HG02571 (cell line): Measurements from ENCODE around the gene CDK7.

ENCODE experiments used
- ATAC-seq: cut with Tn5 transposase; IDR thresholded peaks from one replicate; pipeline ENCODE4 v1.9.1; 2021; ENCODE audit warnings: mild to moderate bottlenecking, moderate library complexity; ENCODE audit not compliant: unreplicated experiment

Gene CDK7

DNA sequence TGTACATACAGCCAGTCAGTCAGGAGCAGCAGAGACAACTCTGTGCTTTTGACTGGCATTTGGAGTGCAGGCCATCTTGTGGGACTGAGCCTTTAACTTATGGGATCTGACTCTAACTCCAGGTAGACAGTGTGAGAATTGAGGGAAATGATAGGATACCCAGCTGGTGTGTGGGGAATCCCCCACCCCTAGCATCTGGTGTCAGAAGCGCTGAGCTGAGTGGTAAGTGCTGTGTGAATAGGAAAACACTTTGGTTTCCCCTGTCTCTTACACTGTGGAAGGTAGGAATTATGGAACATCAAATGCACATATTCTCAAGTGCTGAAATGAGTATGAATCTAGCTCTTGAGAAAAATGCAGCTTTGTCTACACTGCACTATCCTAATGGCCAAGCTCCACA is 54.0 kb downstream of the CDK7 start:
- no peak for ATAC-seq

- no peak for ATAC-seq
These were observed 57.6 kb downstream of the CDK7 start for GRCh38 chr5:69292306-69292705.

DNA sequence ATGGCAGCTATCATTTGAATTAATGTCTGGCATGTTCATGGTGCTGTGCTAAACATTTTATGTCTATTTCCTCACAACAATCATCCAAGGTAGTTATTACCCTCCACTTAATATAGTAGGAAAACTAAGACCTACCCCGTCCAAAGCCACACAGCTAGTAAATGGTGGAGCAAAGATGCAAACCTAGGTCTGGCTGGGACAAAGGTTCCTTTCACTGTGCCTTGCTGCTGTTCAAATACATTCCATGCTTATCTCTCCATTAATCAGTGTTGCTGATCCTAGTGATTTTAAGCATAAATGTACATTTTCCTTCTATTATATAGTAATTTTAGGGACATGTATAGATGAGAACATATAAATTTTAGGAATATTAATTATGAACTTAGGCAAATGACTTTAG is 59.2 kb downstream of the CDK7 start:
- no peak for ATAC-seq

DNA sequence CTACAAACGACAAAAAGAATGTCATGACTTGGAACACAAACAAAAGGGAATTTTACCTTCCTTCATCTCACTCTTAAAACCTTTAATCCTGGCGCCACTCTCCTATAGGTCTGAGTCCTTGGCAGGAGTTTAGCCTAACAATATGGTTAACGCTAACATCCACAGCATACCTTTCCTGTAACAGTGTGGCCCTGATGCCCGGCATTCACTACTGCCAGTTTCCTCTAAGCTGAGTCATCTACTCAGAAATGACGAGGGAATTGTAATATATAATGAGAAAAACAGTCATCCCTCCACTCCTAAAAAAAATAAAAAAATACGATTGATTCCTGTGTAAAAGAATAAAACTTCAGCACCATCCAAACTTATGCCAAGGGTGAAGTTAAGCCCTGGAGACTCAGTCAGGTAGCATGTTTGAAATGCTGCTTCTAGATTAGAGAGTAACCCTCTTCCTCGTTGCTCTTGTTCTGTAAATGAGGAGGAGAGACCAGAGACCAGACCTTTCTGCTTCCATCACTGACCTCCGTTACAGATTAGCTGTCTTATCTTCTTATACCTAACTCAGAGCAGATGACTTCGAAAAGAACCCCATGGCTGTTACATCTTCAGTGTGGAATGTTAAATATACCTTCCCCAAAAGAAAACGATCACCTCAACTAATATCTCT is 60.5 kb downstream of the CDK7 start:
- no peak for ATAC-seq

DNA sequence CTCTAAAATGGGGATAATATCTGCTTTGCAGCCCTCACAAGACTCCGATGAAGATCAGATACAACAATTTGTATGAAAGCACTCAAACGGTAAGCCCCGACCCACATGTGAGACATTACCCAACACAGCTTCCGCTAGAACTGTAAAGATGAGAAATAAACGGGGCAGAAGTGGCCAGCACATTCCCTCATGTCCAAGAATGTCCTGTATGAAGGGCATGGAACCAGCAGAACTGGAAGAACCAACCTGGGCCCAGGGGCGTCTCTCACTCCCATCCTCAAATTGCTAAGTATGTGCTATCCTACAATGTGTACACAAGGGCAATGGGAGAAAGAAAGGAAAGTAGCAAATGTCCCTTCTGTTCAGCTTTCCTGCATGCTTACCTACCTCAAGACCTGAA is 64.9 kb downstream of the CDK7 start:
- ATAC-seq: no peak

DNA sequence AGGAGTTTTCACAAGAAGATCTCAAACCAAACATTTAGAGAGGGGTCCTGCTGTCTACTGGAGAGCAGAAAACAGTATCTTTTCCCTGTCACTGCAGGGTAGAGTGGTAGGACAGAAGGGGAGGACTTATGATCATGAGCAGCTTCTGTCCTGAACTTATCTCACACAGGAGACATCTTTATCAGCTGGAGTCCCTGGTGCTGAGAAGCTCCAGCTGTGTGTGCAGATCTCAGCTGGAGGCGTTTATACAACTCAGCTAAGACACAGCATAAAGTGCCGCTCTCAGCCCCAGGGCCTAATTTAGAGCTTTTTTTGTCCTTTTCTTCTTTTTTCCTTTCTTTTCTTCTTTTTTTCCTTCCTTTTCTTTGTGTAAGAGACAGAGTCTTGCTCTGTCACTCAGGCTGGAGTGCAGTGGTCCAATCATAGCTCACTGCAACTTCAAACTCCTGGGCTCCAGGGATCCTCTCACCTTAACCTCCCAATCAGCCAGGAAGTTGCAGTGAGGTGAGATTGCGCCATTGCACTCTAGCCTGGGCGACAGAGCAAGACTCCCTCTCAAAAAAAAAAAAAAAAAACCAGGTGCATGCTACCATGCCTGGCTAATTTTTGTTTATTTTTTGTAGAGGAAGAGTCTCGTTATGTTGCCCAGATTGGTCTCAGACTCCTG is 66.0 kb downstream of the CDK7 start:
- no peak for ATAC-seq

GRCh38 chr5:69305512-69305911 is 70.8 kb downstream of the CDK7 start:
- ATAC-seq: no peak

- no peak for ATAC-seq
These were observed 73.4 kb downstream of the CDK7 start for GRCh38 chr5:69308046-69308553.

DNA sequence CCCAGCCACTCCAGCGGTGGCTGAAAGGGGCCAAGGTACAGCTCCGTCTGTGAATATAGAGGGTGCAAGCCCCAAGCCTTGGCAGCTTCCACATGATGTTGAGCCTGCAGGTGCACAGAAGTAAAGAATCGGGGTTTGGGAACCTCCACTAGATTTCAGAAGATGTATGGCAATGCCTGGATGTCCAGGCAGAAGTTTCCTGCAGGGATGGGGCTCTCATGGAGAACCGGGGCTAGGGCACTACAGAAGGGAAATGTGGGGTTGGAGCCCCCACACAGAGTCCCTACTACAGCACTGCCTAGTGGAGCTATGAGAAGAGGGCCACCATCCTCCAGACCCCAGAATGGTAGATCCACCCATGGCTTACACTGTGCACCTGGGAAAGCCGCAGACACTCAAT is 74.7 kb downstream of the CDK7 start:
- ATAC-seq: no peak

GRCh38 chr5:69312459-69313160 is 77.9 kb downstream of the CDK7 start:
- no peak for ATAC-seq

DNA sequence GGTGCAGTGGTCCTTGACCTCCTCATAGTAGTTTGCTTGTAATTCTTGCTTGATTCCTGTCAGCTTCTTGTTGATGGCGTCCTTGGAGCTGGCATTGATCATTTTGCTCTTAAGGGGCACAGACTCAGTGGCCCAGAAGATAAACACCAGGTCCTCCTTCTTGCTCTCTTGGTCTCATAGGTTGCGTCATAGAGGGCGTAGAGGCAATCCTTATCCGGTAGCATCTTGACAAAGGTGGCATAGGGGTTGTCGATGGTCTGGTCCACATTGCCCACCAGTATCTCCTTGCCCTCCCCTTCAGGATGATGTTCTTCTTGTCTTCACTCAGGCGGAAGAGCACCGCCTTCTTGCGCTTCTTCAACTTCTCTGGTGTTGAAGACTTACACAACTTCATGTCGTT is 78.7 kb downstream of the CDK7 start:
- no peak for ATAC-seq

- ATAC-seq: no peak
These were observed 81.3 kb downstream of the CDK7 start for GRCh38 chr5:69315972-69316371.

DNA sequence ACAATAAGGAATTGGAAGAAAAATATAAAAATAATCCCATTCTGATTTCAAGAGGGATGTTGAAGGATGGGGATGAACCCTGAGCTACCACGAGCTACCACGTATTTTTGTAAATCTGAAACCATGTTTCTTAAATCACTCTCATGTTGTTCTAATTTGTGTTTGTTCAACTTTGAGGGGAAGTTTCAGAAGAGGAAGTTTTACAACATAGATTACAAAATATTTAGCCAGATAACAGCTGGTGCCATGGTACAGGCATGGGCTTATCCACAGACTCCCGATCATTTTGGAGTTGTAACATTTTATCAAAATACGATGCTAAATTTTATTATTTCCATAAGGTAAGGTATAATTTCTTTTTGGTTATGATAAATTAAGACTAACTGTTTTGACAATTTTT is 82.7 kb downstream of the CDK7 start:
- no peak for ATAC-seq

DNA sequence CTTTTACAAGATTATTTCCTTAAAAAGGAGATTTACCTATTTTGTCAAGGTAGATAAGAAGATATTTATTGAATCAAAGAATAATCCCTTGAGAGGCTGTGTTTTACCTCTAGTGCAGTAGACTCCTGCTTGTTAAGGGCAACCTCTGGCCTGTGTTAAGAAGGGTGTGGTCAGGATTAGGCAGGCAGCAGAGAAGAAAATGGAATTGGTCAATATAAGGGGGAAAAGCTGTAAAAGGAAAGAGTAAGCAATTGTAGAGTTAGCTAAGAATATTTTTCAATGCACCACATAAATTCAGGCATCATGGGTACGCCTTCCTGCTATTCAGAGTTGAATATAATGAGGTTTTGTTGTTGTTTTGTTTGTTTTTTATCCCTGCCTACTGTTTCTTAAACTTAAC is 91.7 kb downstream of the CDK7 start:
- ATAC-seq: no peak
